ENCODE results near the gene MTARC2.

Gene MTARC2

DNA sequence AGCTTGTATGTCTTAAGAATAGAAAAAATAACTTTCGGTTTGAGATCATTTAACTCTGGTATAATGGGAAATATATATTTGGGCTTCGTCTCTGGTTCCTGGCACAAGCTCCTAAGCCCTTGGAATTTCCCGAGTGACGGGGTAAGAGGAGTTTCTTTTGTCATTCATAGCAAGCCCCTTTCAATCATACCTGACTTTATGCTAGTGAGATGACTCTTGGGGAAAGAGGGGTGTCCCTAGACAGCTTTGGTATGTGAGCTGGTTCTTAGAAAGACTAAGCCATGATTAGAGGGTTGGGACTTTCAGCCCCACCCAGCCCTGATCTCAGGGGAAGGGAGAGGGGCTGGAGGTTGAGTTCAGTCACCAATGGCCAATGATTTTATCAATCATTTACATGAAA is 24.7 kb downstream of the MTARC2 start:
- DNase-seq: no peak

DNA sequence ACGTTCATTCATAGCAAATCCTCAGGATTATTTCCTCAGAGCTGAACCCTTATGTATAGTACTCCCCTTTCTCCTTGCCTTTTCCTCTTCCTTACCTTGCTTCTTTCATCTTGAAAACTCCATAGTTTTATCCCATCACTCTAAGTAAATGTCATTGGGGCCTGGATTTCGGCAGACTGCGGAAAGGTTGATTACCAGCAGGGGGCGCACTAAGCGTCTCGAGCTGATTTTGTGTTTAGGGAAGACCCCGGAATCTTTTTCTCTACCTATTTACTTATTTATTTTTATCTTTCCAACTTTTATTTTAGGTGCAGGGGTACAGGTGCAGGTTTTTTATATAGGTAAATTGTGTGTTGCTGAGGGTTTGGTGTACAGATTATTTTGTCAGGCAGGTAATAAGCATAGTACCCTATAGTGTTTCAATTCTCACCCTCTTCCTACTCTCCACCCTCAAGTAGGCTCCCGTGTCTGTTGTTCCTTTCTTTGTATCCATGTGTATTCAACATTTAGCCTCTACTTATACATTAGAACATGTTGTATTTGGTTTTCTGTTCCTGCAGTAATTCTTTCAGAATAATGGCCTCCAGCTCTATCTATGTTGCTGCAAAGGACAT is 27.2 kb downstream of the MTARC2 start:
- DNase-seq: peak; percentile 48

DNA sequence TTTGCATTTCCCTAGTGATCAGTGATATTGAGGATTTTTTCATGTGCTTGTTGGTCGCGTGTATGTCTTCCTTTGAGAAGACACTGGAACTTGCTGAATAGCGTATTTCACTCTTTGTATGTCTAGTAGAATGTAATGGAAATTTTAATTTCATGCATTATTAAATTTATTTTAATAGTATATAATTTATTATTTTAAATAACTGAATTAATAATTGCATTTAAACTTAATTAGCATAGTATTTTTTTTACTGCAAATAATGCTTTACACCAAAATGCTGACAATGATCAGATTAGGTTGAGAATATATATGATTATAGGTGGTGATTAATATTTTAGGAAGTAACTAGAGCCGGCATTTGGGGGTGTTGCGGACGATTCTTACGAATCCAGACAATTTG is 28.1 kb downstream of the MTARC2 start:
- DNase-seq: no peak

DNA sequence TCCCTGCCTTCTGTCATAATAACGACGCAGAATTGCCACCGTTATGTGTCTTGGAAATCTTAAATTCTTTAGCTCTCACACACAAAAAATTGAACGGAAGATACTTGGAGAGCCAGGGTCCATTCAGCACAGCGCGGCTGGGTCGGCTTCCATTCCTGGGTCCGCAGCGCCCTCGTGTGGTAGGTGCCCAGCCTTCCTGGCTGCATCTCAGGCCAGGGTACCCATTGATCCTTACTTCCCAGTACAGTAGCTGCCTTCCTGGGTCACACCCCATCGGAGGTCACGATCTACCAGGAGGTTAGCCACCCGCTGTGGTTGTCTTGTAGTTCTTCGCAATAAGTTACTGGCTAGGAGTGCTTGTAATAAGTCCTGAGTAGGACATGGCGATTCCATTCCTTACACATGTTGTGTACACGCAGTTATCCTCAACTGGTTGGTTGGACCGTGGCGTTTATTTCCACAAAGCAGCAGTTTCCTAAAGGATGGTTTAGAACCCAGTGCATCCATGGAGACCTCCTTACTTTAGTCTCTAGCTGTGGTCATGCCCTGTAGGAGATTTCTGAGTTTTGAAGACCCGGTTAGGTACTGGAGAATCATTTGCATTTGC is 28.7 kb downstream of the MTARC2 start:
- peak; percentile 53 for DNase-seq

DNA sequence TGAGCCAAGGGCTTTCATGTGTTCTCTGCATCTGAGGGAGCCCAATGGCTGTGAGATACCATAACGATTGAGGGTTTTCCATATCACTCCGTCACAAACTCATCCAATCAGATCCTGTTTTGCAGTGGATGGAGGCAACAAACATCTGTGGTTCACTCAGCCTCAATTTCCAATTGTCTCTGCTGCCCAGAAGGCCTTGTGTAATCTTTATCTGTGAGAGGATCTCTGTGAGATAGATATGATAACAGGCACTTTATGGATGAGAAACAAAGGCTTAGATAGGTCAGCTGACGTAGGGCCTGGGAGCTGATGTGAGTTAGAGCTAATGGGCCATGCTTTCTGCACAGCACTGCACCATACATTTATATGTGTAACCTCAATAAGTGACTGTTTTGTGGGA is 35.3 kb downstream of the MTARC2 start:
- DNase-seq: no peak

DNA sequence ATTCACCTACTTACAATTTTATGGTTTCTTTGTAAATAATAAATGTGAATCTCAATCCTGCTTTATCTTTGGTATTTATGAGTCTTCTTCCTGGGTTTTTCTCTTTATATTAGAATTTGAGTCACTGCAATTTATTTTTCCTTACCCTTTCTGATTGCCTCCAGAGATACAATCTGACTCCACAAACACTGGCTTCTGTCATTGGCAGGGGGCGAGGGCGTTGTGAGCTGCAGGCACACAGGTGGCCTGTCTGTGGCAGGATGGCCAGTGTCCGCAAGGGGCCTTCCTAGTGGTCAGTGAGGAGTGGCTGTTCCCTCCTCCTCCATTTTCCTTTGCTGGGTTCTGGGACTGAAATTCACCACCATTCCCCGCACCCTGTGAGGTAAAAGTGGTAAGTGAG is 36.6 kb downstream of the MTARC2 start:
- no peak for DNase-seq

DNA sequence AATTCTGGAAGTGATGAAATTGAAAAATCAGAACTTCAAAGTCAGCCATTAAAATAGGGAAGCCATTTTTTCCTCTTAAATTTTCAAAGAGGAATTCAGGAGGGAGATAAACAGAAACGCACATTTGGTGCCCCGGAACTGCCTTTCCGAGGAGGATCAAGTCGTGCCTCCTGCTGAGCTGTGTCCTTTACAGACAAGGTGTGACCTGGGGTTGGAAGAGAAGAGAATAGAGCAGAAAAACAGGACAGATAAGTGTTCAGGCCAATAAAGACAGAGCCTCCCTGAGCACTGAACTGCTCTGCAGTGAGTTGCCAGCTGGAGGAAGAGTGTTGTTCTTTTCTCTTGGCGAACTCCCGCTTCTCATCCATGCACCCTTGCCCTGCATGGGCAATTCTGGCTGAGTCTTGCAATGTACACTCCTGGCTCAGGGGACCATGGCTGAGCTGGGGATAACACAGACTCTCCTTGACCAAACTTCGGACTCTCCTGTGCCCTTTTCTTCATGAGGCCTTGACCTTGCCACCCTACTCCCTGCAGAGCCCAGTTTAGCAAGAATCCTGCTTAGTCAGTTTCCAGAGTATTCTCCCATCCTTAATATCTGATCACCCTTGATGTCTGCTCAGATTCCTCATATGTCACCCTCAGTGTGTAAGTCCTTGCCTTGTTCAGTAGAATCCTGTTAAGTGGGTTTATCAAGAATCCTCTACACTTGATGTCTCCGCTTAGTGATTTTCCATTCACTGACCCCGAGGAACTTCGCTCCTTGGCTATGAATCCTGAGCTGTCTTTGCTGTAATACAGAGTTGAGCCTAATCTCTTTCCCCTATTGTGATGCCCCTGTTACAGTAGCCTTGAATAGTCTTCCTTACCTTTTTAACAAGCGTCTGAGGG is 37.3 kb downstream of the MTARC2 start:
- no peak for DNase-seq

DNA sequence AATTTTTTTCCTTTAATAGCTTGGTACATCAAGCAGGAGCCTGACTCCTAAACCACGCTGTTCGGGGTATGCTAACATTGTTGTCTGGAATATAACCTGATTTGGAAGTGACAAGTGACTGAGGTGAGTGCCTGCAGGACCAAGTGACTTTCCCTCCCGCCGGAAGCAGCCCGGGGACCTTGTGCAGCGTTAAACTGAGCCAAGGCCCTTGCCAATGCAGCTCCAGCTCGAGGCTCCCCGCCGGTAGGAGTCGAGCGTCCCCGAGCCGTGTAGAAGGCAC is 37.9 kb downstream of the MTARC2 start:
- DNase-seq: no peak

DNA sequence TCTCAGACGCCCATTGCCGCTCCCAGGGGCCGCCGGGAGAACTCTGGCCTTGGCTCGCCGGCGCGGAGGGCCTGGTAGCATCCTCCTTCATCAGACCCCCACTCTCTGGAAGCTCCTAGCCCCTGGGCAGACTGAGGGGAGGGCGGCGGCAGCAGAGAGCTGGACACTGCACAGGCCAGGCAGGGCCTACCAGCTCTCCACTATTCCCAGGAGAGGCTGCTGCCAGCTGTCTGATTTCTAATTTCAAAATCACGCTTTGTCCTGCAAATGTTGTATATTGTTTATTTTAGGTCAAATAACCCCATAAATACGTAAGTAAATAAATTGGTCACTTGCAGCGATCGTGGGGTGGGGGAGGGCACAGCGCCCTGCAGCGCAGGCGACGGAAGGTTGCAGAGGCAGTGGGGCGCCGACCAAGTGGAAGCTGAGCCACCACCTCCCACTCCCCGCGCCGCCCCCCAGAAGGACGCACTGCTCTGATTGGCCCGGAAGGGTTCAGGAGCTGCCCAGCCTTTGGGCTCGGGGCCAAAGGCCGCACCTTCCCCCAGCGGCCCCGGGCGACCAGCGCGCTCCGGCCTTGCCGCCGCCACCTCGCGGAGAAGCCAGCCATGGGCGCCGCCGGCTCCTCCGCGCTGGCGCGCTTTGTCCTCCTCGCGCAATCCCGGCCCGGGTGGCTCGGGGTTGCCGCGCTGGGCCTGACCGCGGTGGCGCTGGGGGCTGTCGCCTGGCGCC is 38.4 kb downstream of the MTARC2 start, which contains the start of gene MTARC1:
MTARC1 (plus strand) TSS at position 577 of the 732 bp plus-strand sequence; CDS start at position 609, 32 bp downstream.
- peak; percentile 53 for DNase-seq

DNA sequence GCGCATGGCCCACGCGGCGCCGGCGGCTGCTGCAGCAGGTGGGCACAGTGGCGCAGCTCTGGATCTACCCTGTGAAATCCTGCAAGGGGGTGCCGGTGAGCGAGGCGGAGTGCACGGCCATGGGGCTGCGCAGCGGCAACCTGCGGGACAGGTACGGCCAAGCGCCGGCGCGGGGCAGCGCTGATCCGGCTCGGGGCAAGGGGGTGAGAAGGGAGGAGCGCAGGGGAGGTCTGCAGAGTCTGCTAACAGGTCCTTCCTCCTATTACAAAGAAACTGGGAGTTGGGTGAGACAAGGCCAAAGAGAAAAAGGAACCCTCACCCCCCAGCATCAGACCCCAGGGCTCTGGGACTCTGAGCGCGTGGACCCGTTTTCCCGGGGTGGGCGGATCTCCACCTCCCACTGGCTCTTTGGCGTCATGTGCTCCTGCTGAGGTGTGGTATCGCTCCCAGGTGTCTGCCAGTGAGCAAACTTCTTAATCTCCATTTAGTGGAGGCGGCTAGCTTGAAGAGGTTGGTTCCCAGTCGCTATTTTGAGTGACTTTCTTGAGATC is 39.0 kb downstream of the MTARC2 start:
- DNase-seq: peak; percentile 28

DNA sequence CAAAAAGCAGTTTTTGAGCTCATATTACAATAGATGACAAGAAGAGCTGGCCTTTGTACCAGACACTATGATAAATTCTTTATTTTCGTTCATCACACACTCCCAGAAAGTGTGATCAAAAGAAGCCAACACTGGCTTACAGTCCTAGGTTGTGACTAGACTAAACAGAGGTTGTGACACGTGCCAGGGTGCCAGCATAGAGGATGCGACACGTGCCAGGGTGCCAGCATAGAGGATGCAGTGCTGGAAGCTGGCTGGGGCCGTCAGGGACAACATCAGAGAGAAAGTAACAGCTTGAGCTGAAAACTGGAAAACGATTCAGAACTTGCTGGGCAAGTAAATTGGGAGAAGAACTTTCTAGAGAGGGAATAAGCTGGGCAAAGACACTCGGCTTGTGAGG is 40.8 kb downstream of the MTARC2 start:
- no peak for DNase-seq

DNA sequence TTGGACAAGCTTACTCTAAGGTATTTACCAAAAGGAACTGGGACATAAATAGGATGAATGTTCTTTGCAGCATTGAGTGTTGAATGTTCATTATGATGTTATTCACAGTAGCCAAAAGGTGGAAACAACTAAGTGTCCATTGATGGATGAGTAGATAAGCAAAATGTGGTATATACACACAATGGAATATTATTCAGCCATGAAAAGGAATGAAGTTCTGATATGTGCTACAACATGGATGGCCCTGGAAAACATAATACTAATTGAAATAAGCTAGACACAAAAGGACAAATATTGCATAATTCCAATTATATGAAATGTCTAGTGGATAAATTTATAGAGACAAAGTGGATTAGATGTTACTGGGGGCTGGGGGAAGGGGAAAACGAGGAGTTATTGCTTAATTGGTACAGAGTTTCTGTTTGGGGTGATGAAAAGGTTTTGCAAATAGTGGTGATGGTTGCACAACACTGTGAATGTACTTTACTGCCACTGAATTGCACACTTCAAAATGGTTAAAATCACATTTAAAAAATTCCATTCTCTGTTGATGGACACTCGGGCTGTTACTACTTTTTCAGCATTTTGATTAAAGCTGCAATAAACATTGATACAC is 41.5 kb downstream of the MTARC2 start:
- no peak for DNase-seq

DNA sequence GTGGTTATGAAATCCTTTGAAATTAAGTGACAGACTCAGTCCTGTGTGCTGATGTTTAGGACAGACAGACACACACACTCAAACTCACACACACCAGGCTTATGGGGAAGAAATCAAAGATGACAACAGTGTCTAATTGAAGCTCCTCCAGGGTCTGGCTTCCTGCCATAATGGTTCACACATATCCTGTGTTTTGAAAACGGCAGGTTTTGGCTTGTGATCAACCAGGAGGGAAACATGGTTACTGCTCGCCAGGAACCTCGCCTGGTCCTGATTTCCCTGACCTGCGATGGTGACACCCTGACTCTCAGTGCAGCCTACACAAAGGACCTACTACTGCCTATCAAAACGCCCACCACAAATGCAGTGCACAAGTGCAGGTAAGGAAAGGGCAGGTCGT is 43.2 kb downstream of the MTARC2 start:
- peak; percentile 10 for DNase-seq

DNA sequence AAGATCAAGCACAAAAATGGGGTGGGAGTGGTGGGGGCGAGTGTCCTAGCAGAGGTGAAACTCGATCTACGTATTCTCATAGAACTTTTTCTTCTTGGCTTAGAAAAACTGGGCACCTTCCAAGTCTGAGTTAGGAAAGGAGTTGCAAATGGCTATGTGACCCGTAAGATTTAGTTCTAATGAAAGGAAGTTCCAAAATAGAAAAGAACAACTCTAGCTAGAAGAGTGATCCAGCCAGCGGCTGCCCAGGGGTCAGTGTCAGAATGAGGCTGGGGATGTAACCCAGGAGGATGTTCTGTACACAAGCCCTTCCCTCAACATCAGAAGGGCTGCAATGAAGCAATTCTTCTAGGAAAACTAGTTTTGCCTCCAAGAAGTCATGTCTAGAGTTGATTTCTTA is 43.8 kb downstream of the MTARC2 start:
- no peak for DNase-seq

DNA sequence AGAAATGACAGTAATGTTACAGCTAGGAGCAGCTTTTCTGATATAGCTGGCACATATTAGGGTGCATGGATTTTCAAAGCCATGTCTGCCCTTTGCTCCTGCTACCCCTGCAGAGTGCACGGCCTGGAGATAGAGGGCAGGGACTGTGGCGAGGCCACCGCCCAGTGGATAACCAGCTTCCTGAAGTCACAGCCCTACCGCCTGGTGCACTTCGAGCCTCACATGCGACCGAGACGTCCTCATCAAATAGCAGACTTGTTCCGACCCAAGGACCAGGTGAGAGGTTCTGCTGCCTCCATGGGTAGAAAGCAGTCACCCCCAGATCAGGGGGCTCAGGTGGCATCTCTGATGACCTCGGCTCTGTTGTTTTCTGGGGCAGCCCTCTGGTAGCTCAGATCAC is 48.4 kb downstream of the MTARC2 start:
- DNase-seq: no peak

DNA sequence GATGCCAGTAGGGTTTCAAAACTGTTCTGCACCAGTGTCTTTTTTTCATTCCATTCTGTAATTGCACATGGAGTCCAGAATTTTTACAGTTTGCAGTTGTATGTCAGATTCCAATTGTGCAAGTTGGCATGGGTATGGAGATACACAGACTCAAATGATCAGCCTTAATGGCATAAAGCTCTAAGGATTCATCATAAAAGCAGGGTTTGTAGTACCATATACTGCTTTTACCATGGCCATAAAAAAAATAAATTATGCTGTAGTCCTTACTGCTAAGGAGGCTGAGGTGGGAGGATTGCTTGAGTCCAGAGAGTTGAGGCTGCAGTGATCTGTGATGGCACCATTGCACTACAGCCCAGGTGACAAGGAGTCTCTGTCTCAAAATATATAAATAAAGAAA is 48.9 kb downstream of the MTARC2 start:
- DNase-seq: no peak

DNA sequence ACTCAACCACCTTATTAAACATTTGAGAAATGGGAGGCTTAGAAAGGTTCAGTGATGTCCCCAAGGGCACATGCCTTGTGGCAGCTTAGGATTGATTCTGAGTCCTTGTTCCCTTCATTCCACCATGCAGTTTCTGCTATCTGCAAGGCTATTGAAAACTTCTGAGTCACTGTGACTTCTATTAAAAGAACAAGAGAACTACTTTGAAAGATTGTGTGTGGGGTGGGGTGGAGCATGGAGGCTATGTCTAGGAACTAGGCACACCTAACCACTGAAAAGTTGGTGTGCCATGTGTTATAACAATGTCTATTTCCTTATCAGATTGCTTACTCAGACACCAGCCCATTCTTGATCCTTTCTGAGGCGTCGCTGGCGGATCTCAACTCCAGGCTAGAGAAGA is 49.4 kb downstream of the MTARC2 start:
- DNase-seq: no peak

DNA sequence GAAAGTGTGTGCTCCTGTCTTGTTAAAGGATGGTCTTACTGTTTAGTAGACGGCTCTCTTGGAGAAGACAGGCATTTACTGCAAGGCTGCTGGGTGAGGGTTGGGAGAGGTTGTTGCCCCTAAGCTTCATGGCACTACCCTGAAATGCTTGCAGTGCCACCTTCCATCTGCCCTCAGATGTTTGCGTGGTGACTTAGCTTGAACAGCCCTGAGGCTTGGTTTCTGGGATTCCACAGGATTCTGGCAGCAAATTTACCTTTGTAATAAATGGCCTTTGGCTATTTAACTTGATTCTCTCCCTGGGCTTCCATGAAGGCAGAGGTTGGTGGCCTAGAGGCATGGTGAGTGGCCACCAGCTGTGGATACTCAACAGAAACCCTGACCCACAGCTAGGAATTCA is 50.2 kb downstream of the MTARC2 start:
- DNase-seq: no peak

DNA sequence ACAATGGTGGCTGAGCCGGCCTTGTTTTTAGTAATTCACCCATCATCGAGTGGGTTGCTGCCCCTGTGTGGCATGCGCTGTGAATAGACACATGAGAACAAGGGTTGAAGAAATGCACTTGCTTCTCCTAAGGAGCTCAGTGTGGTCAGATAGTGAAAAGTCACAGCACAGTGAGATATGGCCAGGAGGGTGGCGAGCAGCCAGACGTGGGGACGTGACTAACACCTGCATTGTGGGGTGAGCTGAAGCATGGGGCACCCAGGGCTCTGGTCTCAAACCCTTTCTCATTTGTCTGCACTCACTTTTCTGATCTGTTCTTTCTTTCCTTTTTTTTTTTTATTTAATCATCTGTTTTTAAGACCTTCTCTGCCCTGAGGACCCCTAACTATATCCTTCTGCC is 52.1 kb downstream of the MTARC2 start:
- DNase-seq: no peak

DNA sequence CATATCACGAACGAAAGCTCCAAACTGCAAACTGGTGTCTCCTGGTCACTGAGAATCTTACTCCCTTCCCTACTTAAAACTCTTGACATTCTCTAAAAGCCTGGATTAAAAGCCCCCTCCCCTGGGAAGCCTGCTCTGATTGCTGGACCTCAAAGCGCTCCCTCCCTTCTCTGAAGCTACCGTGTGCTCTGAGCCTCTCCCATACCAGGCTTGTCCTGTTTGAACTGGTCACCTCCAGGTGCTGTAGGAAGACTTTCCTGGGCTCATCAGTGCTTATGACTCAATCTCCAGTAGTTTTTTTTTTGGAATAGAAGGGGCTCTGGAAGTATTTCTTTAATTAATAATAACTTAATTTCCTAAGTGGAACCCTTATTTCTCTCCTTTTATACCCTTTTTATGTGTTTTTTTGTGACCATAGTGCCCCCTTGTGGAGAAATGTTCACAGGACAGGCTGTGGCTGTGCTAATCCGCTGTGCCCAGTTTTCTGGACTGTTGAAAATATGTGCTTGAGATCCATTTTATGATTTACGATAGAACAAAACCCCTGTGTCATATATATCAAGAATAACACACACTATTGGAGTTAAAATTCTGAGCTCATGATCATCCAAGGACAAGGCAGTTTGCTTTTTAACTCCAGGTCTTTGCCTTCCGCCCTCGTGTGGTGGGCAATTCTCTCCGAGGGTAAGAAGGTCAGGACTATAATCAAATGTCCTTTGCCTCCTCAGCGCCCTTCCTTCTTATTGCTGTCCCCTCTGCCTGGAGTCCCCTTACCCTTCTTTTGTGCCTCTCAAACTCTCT is 55.5 kb downstream of the MTARC2 start:
- DNase-seq: peak; percentile 23

DNA sequence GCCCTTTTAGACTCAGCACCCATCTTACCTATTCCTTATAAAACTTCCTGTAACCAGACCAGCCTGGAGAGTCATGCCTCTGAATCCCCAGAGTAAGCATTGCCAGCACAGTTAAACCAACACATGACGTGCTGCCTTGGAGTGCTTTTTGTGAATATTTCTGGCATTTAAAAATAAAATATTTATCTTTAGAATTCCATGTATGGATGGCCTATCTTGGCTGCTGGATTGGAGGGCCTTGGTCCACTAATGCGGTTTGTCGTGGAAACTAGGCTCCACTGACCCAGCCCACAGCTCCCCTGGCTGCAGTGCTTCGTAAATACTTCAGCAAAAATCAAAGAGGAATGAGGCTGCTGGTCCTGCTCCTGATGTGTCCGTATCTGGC is 56.1 kb downstream of the MTARC2 start:
- DNase-seq: no peak

DNA sequence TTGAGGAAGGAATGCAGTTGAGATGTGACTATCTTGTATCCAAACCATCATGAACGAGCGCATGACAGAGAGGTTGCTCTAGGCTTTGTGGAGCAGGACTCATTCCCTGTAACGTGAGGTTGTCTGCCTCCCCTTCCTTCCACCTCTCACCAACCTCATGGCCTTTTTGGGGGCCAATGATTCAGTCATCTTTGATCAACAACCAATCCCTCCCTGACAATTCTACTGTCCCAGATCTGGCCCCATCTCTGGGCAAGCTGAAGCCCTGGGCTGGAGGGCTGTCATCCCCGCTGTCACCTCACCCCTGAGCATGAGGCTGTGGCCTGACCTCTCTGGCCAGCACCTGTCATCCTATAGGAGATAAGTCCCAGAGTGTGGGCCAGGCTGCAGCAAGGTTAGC is 58.3 kb downstream of the MTARC2 start:
- DNase-seq: no peak
